HepG2 (cell line): Measurements from ENCODE around the gene NPC2. TPM values are rescaled to one million over a fixed set of nuclear protein-coding genes. Genes with fewer than 3 reads are reported as not detected.

Experiments
- ATAC-seq: fragments of 200-7000 bp; cut with Tn5 transposase; 3 replicates; pipeline ENCODE4 v1.9.1; 2020; ENCODE audit warnings: mild to moderate bottlenecking, moderate library complexity
- BruUV-seq: library from RNA; stranded (reverse); fragments of 400-500 nt; replicated peaks from 2 replicates; lab custom pipeline; 2021; lab: Mats Ljungman, UMichigan
- CTCF ChIA-PET: fragments of 300-600 bp; formaldehyde crosslinking; extraction: SDS; loops from one replicate; lab custom pipeline; 2021; ENCODE audit warnings: low total read pairs, inconsistent platforms, low intra/inter-chr PET ratio; lab: Yijun Ruan, JAX
- POLR2A ChIA-PET: fragments of 350-600 bp; sonication (Branson Sonifier 250); formaldehyde crosslinking; loops from one replicate; lab custom pipeline; 2020; ENCODE audit warnings: antibody characterized with exemption, inconsistent platforms; lab: Yijun Ruan, JAX
- DNase-seq: peaks from one replicate; pipeline ENCODE4 v3.0.0-alpha.2; 2015; ENCODE audit warnings: low spot score
- FAIRE-seq: peaks from 3 replicates; lab custom pipeline; 2011; peaks lifted over from hg19 to GRCh38; lab: Jason Lieb, UNC
- H2AFZ ChIP-seq: one replicate; pipeline ENCODE4 v1.6.1; 2011; ENCODE audit warnings: low read length, inconsistent platforms
- H3K27ac ChIP-seq: fragments of 300-600 bp; 3 replicates; pipeline ENCODE4 v1.8.0; 2011; ENCODE audit warnings: mixed run types, mild to moderate bottlenecking, mixed read lengths, low read length, inconsistent platforms; ENCODE audit not compliant: insufficient read depth; ENCODE audit errors: extremely low read length
- H3K27me3 ChIP-seq, 2 experiments: fragments of 200-600 bp in 1 of 2; 2 replicates in 1 of 2; 3 replicates in 1 of 2; pipeline versions ENCODE4 v1.6.0 to v1.8.0; 2011; ENCODE audit warnings: low read length in 2 of 2, mild to moderate bottlenecking in 2 of 2, moderate library complexity in 2 of 2, inconsistent platforms in 1 of 2; ENCODE audit not compliant: insufficient read depth in 2 of 2, control insufficient read depth in 1 of 2
- H3K36me3 ChIP-seq, 2 experiments: fragments of 200-600 bp in 1 of 2; replicated peaks in 1 of 2; 2 replicates in 1 of 2; 3 replicates in 1 of 2; pipeline versions ENCODE4 v1.5.1 to v1.8.0; 2011; ENCODE audit warnings: low read length in 2 of 2, inconsistent platforms in 1 of 2; ENCODE audit not compliant: insufficient read depth in 2 of 2, control insufficient read depth in 1 of 2
- H3K4me1 ChIP-seq: 2 replicates; pipeline ENCODE4 v1.5.1; 2012; ENCODE audit warnings: low read length, inconsistent platforms; ENCODE audit not compliant: insufficient read depth
- H3K4me2 ChIP-seq: 2 replicates; pipeline ENCODE4 v1.6.0; 2011; ENCODE audit warnings: low read depth, low read length, inconsistent platforms
- H3K4me3 ChIP-seq, 3 experiments: fragments of 200-600 bp in 1 of 3; sonication (generic), shearing (Covaris generic) in 1 of 3; replicated peaks in 1 of 3; 2 replicates each; pipeline ENCODE4 v1.5.1; 2011 to 2016; ENCODE audit warnings: low read length in 3 of 3, inconsistent platforms in 2 of 3, low read depth in 2 of 3, mild to moderate bottlenecking in 2 of 3, control low read depth in 1 of 3, mixed read lengths in 1 of 3; ENCODE audit not compliant: insufficient read depth in 1 of 3
- H3K79me2 ChIP-seq: one replicate; pipeline ENCODE4 v1.6.1; 2011; ENCODE audit warnings: low read length, inconsistent platforms; ENCODE audit not compliant: insufficient read depth
- H3K9ac ChIP-seq: 2 replicates; pipeline ENCODE4 v1.6.0; 2011; ENCODE audit warnings: mild to moderate bottlenecking, low read depth, low read length, inconsistent platforms; ENCODE audit not compliant: insufficient read depth
- H3K9me3 ChIP-seq: 2 replicates; pipeline ENCODE4 v1.5.1; 2012; ENCODE audit warnings: mild to moderate bottlenecking, low read length
- H4K20me1 ChIP-seq: 2 replicates; pipeline ENCODE4 v1.6.0; 2011; ENCODE audit warnings: inconsistent platforms, mild to moderate bottlenecking, low read length, moderate library complexity; ENCODE audit not compliant: insufficient read depth
- CEBPB ChIP-seq: IDR thresholded peaks from 2 replicates; pipeline ENCODE4 v1.6.1; 2011; ENCODE audit warnings: low read depth, low read length, improper control_type of control experiment, borderline replicate concordance
- HOXA3 ChIP-seq: sonication (generic); formaldehyde crosslinking; IDR thresholded peaks from 2 replicates; pipeline ENCODE4 v1.5.0; 2020; ENCODE audit warnings: missing genetic modification reagents
- KLF16 ChIP-seq, 2 experiments: sonication (generic) in 1 of 2; formaldehyde crosslinking in 1 of 2; IDR thresholded peaks; 2 replicates each; pipeline versions ENCODE4 v1.6.1 to v1.8.0; 2016 to 2023; ENCODE audit warnings: missing genetic modification reagents in 2 of 2, missing compliant biosample characterization in 1 of 2
- KLF9 ChIP-seq: IDR thresholded peaks from 2 replicates; pipeline ENCODE4 v1.6.1; 2016; ENCODE audit warnings: low read depth
- PHF21A ChIP-seq: sonication (generic); formaldehyde crosslinking; IDR thresholded peaks from 2 replicates; pipeline ENCODE4 v1.5.0; 2020; ENCODE audit warnings: mild to moderate bottlenecking, missing genetic modification reagents
- RBFOX2 ChIP-seq: fragments of 200-400 bp; formaldehyde crosslinking; IDR thresholded peaks from 2 replicates; pipeline ENCODE4 v1.6.1; 2017; ENCODE audit warnings: low read depth, mild to moderate bottlenecking, low read length
- SIN3A ChIP-seq: IDR thresholded peaks from 2 replicates; pipeline ENCODE4 v1.6.1; 2011; ENCODE audit warnings: low read depth, mild to moderate bottlenecking, control low read depth, low read length, borderline replicate concordance
- SRSF9 ChIP-seq: fragments of 200-400 bp; formaldehyde crosslinking; IDR thresholded peaks from 2 replicates; pipeline ENCODE4 v1.6.1; 2018; ENCODE audit warnings: borderline replicate concordance, mild to moderate bottlenecking, low read depth, low read length; ENCODE audit not compliant: insufficient read depth, poor library complexity, severe bottlenecking
- TBL1XR1 ChIP-seq: fragments of 150-350 bp; IDR thresholded peaks from 2 replicates; pipeline ENCODE4 v1.6.1; 2014; ENCODE audit warnings: borderline replicate concordance, low read length; ENCODE audit not compliant: partially characterized antibody
- ZKSCAN1 ChIP-seq: fragments of 150-350 bp; IDR thresholded peaks from 2 replicates; pipeline ENCODE4 v1.6.1; 2014; ENCODE audit warnings: low read length
- ZNF24 ChIP-seq: fragments of 450-650 bp; IDR thresholded peaks from 2 replicates; pipeline ENCODE4 v1.6.1; 2017; ENCODE audit warnings: antibody characterized with exemption, mild to moderate bottlenecking
- ZNF367 ChIP-seq: sonication (generic); formaldehyde crosslinking; IDR thresholded peaks from 2 replicates; pipeline ENCODE4 v1.4.0; 2020; ENCODE audit warnings: missing genetic modification reagents, borderline replicate concordance
- ZNF747 ChIP-seq: sonication (generic); formaldehyde crosslinking; IDR thresholded peaks from 2 replicates; pipeline ENCODE4 v1.8.1; 2023; ENCODE audit warnings: missing genetic modification reagents, mild to moderate bottlenecking, borderline replicate concordance
- ZSCAN29 ChIP-seq: sonication (generic); formaldehyde crosslinking; conservative IDR thresholded peaks from 2 replicates; pipeline ENCODE4 v1.4.0; 2020; ENCODE audit warnings: mild to moderate bottlenecking, missing genetic modification reagents
- in situ Hi-C: cut with HindIII; loops from 2 replicates; pipeline ENCODE4 v1.10.0; 2017; ENCODE audit warnings: low pct_unique_long_range_greater_than_20kb; ENCODE audit not compliant: extremely low pct_ligation_motif_present
- intact Hi-C: fragments of 100-400 bp; cut with micrococcal nuclease; formaldehyde crosslinking; loops from one replicate; pipeline ENCODE4 v1.10.0; 2022; ENCODE audit not compliant: unreplicated experiment
- polyA plus RNA-seq, 8 experiments: library from polyadenylated mRNA; depleted of rRNA in 3 of 8; stranded (reverse) in 7 of 8; unstranded in 1 of 8; fragments of >200 nt; fragmentation: Illumina TruSeq in 4 of 8; extraction: Trizol in 4 of 8; gene quantifications; 2 replicates each; pipeline versions ENCODE4 v1.2.1 to v1.2.3, GENCODE V29; 2011 to 2016; ENCODE audit warnings: low read depth in 4 of 8, missing spikeins in 1 of 8, mixed read lengths in 1 of 8; ENCODE audit not compliant: insufficient read depth in 1 of 8
- total RNA-seq, 5 experiments: library from RNA; depleted of rRNA; stranded (reverse); fragments of >200 nt; fragmentation: Illumina TruSeq; extraction: Trizol; gene quantifications; 2 replicates each; pipeline ENCODE4 v1.2.3, GENCODE V29; 2016; ENCODE audit warnings: low read depth in 1 of 5
- TF ChIP-seq, protein P1 (sequence below): sonication (generic); formaldehyde crosslinking; IDR thresholded peaks from 2 replicates; pipeline ENCODE4 v1.4.0; 2020; ENCODE audit warnings: missing genetic modification reagents
- TF ChIP-seq, protein P2 (sequence below): sonication (generic); formaldehyde crosslinking; IDR thresholded peaks from 2 replicates; pipeline ENCODE4 v1.4.0; 2020; ENCODE audit warnings: mild to moderate bottlenecking, missing genetic modification reagents
- TF ChIP-seq, protein P3 (sequence below): sonication (generic); formaldehyde crosslinking; IDR thresholded peaks from 2 replicates; pipeline ENCODE4 v1.4.0; 2020; ENCODE audit warnings: missing genetic modification reagents

NPC2 gene
- total and polyA plus RNA-seq, 2 of the 13 experiments (the other 11 are each of a cell fraction or from before 2014, with no cell fraction given) = 132 to 164 TPM

DNA sequence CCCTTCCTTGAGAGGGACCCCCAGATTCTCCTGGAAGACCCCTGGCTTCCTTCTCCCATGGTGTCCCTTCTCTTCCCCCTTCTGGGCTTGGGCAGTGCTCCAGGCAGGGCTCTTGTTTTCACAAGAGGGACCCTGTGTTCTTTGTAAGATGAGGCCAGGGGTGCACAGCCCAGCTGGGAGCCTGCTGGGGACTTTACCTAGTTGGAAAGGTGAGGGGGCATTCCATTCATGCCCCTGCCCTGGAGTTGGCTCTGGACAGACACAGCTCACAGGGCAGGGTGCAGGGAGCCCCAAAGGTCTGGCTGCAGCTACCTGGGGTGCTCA, 31.7 kb upstream of the NPC2 start:
- Histone ChIP-seq H4K20me1 (no peaks in the 10 kb centered on the region), H3K4me2 (no peak overlapping the region), H3K4me1 (no peaks in the 10 kb centered on the region), H3K9me3 (no peaks in the 10 kb centered on the region), H3K9ac (no peak overlapping the region), H2AFZ (no peak overlapping the region), H3K27ac (no peak overlapping the region), H3K4me3 (no peak overlapping the region), H3K36me3 (no peaks in the 10 kb centered on the region), H3K79me2 (no peaks in the 10 kb centered on the region), H3K27me3 (peaks cover 4 to 51% of the 10 kb centered on the region in 2 experiments; a peak in 3 of 5 replicates)
- no peak for TF ChIP-seq ZNF747 (CRISPR knock-in tag)
- TF ChIP-seq, protein P1, sequence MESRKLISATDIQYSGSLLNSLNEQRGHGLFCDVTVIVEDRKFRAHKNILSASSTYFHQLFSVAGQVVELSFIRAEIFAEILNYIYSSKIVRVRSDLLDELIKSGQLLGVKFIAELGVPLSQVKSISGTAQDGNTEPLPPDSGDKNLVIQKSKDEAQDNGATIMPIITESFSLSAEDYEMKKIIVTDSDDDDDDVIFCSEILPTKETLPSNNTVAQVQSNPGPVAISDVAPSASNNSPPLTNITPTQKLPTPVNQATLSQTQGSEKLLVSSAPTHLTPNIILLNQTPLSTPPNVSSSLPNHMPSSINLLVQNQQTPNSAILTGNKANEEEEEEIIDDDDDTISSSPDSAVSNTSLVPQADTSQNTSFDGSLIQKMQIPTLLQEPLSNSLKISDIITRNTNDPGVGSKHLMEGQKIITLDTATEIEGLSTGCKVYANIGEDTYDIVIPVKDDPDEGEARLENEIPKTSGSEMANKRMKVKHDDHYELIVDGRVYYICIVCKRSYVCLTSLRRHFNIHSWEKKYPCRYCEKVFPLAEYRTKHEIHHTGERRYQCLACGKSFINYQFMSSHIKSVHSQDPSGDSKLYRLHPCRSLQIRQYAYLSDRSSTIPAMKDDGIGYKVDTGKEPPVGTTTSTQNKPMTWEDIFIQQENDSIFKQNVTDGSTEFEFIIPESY (CRISPR knock-in tag) = no peak
- no peak for TF ChIP-seq HOXA3
- TF ChIP-seq, protein P2, sequence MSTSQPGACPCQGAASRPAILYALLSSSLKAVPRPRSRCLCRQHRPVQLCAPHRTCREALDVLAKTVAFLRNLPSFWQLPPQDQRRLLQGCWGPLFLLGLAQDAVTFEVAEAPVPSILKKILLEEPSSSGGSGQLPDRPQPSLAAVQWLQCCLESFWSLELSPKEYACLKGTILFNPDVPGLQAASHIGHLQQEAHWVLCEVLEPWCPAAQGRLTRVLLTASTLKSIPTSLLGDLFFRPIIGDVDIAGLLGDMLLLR (CRISPR knock-in tag) = no peak
- TF ChIP-seq, protein P3, sequence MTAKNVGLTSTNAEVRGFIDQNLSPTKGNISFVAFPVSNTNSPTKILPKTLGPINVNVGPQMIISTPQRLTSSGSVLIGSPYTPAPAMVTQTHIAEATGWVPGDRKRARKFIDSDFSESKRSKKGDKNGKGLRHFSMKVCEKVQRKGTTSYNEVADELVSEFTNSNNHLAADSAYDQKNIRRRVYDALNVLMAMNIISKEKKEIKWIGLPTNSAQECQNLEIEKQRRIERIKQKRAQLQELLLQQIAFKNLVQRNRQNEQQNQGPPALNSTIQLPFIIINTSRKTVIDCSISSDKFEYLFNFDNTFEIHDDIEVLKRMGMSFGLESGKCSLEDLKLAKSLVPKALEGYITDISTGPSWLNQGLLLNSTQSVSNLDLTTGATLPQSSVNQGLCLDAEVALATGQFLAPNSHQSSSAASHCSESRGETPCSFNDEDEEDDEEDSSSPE = no peak
- TF ChIP-seq ZKSCAN1 = no peak
- no peak for TF ChIP-seq KLF16 (CRISPR knock-in tag; IDR thresholded peaks at IDR 0.05)
- TF ChIP-seq SIN3A = no peak
- TF ChIP-seq CEBPB = no peak
- TF ChIP-seq ZNF24 = no peak
- TF ChIP-seq TBL1XR1 = no peak
- no peak for TF ChIP-seq ZSCAN29 (CRISPR knock-in tag)
- TF ChIP-seq PHF21A (CRISPR knock-in tag) = no peak
- no peak for TF ChIP-seq ZNF367 (CRISPR knock-in tag)
- TF ChIP-seq KLF9 (CRISPR knock-in tag) = no peak
- no peak for TF ChIP-seq SRSF9
- TF ChIP-seq RBFOX2 = no peak
- ATAC-seq (no peak), FAIRE-seq (no peak), DNase-seq (no peak)
- CTCF ChIA-PET = no interaction called here
- in situ Hi-C loops = no loop called here
- BruUV-seq = no TSS peak
- intact Hi-C loops = no loop called here
- POLR2A ChIA-PET = no interaction called here
